ENCODE measurements around the gene DBI.

The DBI gene

GRCh38 chr2:119419065-119419464 is 52.3 kb downstream of the DBI start:
- Histone ChIP-seq H2AFZ (ENCODE audit: low read length, unreplicated experiment) (no peak overlapping the region), H3K4me3 (ENCODE audit: low read depth, low read length) (no peak overlapping the region), H3K27ac (ENCODE audit: low read depth, low read length) (no peak overlapping the region), H3K79me2 (ENCODE audit: control insufficient read depth, insufficient read depth, low read length, unreplicated experiment) (no peaks in the 10 kb centered on the region), H3K36me3 (ENCODE audit: insufficient read depth, low read length) (no peaks in the 10 kb centered on the region), H3K27me3 (ENCODE audit: insufficient read depth, low read length) (peaks cover 49% of the 10 kb centered on the region), H3K4me1 (ENCODE audit: control insufficient read depth, insufficient read depth, low read length, unreplicated experiment) (peaks cover 9% of the 10 kb centered on the region)

- Histone ChIP-seq H2AFZ (ENCODE audit: low read length, unreplicated experiment) (no peak overlapping the region), H3K4me1 (ENCODE audit: control insufficient read depth, insufficient read depth, low read length, unreplicated experiment) (peaks cover 9% of the 10 kb centered on the region), H3K27me3 (ENCODE audit: insufficient read depth, low read length) (peaks cover 47% of the 10 kb centered on the region), H3K27ac (ENCODE audit: low read depth, low read length) (no peak overlapping the region), H3K36me3 (ENCODE audit: insufficient read depth, low read length) (no peaks in the 10 kb centered on the region), H3K4me3 (ENCODE audit: low read depth, low read length) (no peak overlapping the region), H3K79me2 (ENCODE audit: control insufficient read depth, insufficient read depth, low read length, unreplicated experiment) (no peaks in the 10 kb centered on the region)
Observed at GRCh38 chr2:119419803-119420508, 53.2 kb downstream of the DBI start.

GRCh38 chr2:119421304-119421703 is 54.5 kb downstream of the DBI start:
- Histone ChIP-seq H3K79me2 (ENCODE audit: control insufficient read depth, insufficient read depth, low read length, unreplicated experiment) (no peaks in the 10 kb centered on the region), H3K27me3 (ENCODE audit: insufficient read depth, low read length) (peaks cover 57% of the 10 kb centered on the region), H3K4me3 (ENCODE audit: low read depth, low read length) (no peak overlapping the region), H3K27ac (ENCODE audit: low read depth, low read length) (no peak overlapping the region), H3K4me1 (ENCODE audit: control insufficient read depth, insufficient read depth, low read length, unreplicated experiment) (peaks cover 6% of the 10 kb centered on the region), H3K36me3 (ENCODE audit: insufficient read depth, low read length) (no peaks in the 10 kb centered on the region), H2AFZ (ENCODE audit: low read length, unreplicated experiment) (no peak overlapping the region)

GRCh38 chr2:119421741-119422140 is 55.0 kb downstream of the DBI start:
- no peaks in the 10 kb centered on the region for H3K36me3 ChIP-seq (ENCODE audit: insufficient read depth, low read length)
- H2AFZ ChIP-seq (ENCODE audit: low read length, unreplicated experiment) = no peak overlapping the region
- H3K4me3 ChIP-seq (ENCODE audit: low read depth, low read length) = no peak overlapping the region
- H3K27me3 ChIP-seq (ENCODE audit: insufficient read depth, low read length) = peaks cover 61% of the 10 kb centered on the region
- H3K27ac ChIP-seq (ENCODE audit: low read depth, low read length) = no peak overlapping the region
- peaks cover 10% of the 10 kb centered on the region for H3K4me1 ChIP-seq (ENCODE audit: control insufficient read depth, insufficient read depth, low read length, unreplicated experiment)
- no peaks in the 10 kb centered on the region for H3K79me2 ChIP-seq (ENCODE audit: control insufficient read depth, insufficient read depth, low read length, unreplicated experiment)

Data from ACC112 (cell line).